Measurements from ENCODE around the gene ANKRD13D.

ANKRD13D gene

DNA sequence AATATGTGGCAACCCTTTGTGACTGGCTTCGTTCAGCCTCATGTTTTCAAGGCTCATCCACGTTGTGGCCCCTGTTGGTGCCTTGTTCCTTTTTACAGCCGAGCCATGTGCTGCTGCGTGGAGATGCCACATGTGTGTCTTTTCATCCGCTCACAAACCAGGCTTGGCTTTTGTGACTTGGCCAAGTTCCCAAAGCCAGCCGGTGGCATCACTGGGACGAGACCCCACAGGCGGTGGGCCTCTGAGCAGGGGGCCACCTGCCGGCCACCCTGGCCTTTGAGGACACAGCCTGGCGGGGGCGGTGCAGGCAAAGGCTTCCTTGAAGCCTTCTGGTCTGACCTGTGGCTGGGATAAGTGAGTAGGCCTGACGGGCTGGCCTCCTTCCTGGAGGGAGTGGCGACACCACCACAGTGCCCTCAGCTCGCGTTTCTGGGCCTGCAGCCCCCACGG is 12.3 kb upstream of the ANKRD13D start:
- Histone ChIP-seq H3K36me3 (ENCODE audit: control insufficient read depth in 2 of 2, insufficient read depth in 2 of 2, low read length in 2 of 2) (peaks cover 25 to 29% of the 10 kb centered on the region in 2 donors), H3K4me1 (ENCODE audit: control insufficient read depth, insufficient read depth, low read length) (peaks cover 72% of the 10 kb centered on the region), H3K9me3 (ENCODE audit: control insufficient read depth in 2 of 2, low read length in 2 of 2) (no peaks in the 10 kb centered on the region), H3K27ac (ENCODE audit: low read length) (peak overlapping the region; percentile 71), H3K27me3 (ENCODE audit: control insufficient read depth in 1 of 2, insufficient read depth in 2 of 2, low read length in 2 of 2) (no peaks in the 10 kb centered on the region), H3K4me3 (ENCODE audit: low read length in 2 of 2) (peak overlapping the region; percentile 31 to 65), H3K9ac (ENCODE audit: low read length in 2 of 2) (peak overlapping the region; percentile 60 to 64)

- Histone ChIP-seq H3K9me3 (ENCODE audit: control insufficient read depth in 2 of 2, low read length in 2 of 2) (no peaks in the 10 kb centered on the region), H3K36me3 (ENCODE audit: control insufficient read depth in 2 of 2, insufficient read depth in 2 of 2, low read length in 2 of 2) (peaks cover 31 to 32% of the 10 kb centered on the region in 2 donors), H3K27me3 (ENCODE audit: control insufficient read depth in 1 of 2, insufficient read depth in 2 of 2, low read length in 2 of 2) (no peaks in the 10 kb centered on the region), H3K9ac (ENCODE audit: low read length in 2 of 2) (peak overlapping the region; percentile 60 to 64), H3K4me3 (ENCODE audit: low read length in 2 of 2) (peak overlapping the region; percentile 46 to 65), H3K4me1 (ENCODE audit: control insufficient read depth, insufficient read depth, low read length) (peaks cover 66% of the 10 kb centered on the region), H3K27ac (ENCODE audit: low read length) (peak overlapping the region; percentile 71)
These were observed 11.7 kb upstream of the ANKRD13D start for GRCh38 chr11:67277231-67277961.

DNA sequence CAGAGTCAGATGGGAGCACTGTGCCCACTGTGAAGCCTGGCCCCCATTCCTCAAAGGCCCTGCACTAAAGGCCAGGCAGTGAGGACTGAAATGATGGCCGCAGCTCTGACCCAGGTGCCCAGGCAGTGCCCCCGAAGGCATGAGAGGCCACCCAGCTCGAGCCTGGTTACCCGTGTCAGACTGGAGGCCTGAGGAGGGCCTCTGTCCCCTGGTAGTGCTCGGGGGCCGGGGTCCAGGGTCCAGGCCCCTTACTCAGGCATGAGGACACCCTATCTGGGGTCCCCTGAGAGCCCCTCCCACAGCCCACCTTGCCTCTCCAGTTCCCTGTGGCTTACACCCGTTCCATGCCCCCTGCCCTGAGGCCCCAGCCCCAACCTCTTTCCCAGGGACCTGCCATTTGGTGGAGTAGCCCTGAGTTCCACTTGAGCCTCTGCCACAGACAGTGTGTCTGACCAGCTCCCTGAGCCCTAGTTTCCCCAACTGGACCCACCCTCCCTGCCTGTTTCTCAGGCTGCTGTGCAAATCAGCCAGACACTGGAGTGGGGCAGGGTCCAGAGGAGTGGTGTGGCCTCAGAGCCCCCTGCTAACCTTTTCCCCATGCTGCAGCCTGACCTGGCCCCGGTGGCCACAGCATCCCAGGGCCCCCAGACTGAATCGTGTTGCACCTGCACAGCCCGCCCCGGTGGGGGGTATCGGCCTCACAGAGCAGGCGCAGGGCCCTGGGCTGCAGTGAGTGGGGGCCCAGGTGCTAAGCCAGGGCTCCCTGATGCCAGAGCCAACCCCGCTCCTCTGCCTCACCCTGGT is 10.8 kb upstream of the ANKRD13D start:
- Histone ChIP-seq H3K9ac (ENCODE audit: low read length in 2 of 2) (peak overlapping the region; percentile 60 to 62), H3K27me3 (ENCODE audit: control insufficient read depth in 1 of 2, insufficient read depth in 2 of 2, low read length in 2 of 2) (no peaks in the 10 kb centered on the region), H3K4me3 (ENCODE audit: low read length in 2 of 2) (peak overlapping the region in 1 of 2 donors; percentile 65), H3K9me3 (ENCODE audit: control insufficient read depth in 2 of 2, low read length in 2 of 2) (no peaks in the 10 kb centered on the region), H3K4me1 (ENCODE audit: control insufficient read depth, insufficient read depth, low read length) (peaks cover 62% of the 10 kb centered on the region), H3K27ac (ENCODE audit: low read length) (peak overlapping the region; percentile 71), H3K36me3 (ENCODE audit: control insufficient read depth in 2 of 2, insufficient read depth in 2 of 2, low read length in 2 of 2) (peaks cover 40 to 41% of the 10 kb centered on the region in 2 donors)

DNA sequence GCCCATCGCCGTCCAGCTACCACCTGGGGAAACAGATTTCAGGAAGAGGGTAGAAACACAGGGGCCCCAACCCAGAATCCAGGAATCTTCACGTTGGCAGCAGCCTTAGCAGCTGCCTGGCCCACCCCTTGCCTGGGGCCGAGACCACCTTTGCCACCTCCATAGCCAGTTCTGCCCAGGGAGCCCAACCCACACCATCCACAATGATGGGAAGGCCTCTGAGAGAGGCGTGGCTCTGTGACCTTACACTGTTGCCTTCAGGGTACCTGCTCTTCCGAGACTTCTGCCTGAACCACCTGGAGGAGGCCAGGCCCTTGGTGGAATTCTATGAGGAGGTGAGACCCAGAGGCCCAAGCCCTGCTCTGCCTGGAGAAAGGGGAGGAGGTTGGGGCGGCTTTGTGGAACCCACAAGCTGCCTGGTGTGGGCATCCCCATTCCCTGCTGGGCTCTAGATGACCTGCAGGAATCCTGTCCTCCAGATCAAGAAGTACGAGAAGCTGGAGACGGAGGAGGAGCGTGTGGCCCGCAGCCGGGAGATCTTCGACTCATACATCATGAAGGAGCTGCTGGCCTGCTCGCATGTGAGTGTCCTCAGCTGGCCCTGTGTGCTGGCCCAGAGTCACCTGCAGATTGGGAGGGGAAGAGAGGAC is 10.0 kb upstream of the ANKRD13D start:
- Histone ChIP-seq H3K36me3 (ENCODE audit: control insufficient read depth in 2 of 2, insufficient read depth in 2 of 2, low read length in 2 of 2) (peaks cover 47 to 48% of the 10 kb centered on the region in 2 donors), H3K9ac (ENCODE audit: low read length in 2 of 2) (no peak overlapping the region), H3K27ac (ENCODE audit: low read length) (peak overlapping the region; percentile 71), H3K27me3 (ENCODE audit: control insufficient read depth in 1 of 2, insufficient read depth in 2 of 2, low read length in 2 of 2) (no peaks in the 10 kb centered on the region), H3K4me1 (ENCODE audit: control insufficient read depth, insufficient read depth, low read length) (peaks cover 57% of the 10 kb centered on the region), H3K4me3 (ENCODE audit: low read length in 2 of 2) (no peak overlapping the region), H3K9me3 (ENCODE audit: control insufficient read depth in 2 of 2, low read length in 2 of 2) (no peaks in the 10 kb centered on the region)

DNA sequence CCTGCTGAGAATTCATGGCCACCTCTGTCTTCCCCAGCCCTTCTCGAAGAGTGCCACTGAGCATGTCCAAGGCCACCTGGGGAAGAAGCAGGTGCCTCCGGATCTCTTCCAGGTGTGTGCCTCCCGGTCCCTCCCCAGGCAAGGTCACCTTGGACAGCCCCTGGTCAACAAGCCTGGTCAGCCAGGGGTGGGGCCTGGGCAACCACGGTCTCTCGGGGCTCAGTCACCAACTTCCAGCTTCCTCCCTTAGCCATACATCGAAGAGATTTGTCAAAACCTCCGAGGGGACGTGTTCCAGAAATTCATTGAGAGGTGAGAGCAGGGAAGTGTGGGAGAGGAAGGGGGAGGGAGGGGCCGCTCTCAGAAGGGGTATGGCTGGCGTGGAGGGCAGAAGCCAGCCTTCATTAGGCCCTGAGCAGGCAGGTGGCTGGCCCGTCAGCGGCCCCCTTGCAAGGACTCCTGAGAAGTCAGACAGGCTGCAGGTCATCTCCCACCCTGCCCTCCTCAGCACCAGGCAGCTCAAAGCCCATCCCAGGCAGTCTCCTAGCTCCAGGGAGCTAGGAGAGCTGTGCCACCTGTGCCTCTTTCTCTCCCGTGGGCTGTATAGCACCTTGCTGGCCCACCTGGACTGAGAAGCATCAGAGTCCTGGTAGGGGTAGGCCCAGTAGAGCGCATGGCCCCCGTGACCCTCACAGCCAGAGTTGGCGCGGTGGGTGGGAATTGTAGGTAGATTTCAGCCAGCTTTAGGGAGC is 9.3 kb upstream of the ANKRD13D start:
- H3K4me1 ChIP-seq (ENCODE audit: control insufficient read depth, insufficient read depth, low read length): peaks cover 51% of the 10 kb centered on the region
- no peaks in the 10 kb centered on the region for H3K27me3 ChIP-seq (ENCODE audit: control insufficient read depth in 1 of 2, insufficient read depth in 2 of 2, low read length in 2 of 2)
- no peak overlapping the region for H3K4me3 ChIP-seq (ENCODE audit: low read length in 2 of 2)
- H3K9ac ChIP-seq (ENCODE audit: low read length in 2 of 2): no peak overlapping the region
- no peak overlapping the region for H3K27ac ChIP-seq (ENCODE audit: low read length)
- H3K36me3 ChIP-seq (ENCODE audit: control insufficient read depth in 2 of 2, insufficient read depth in 2 of 2, low read length in 2 of 2): peaks cover 50 to 52% of the 10 kb centered on the region in 2 donors
- no peaks in the 10 kb centered on the region for H3K9me3 ChIP-seq (ENCODE audit: control insufficient read depth in 2 of 2, low read length in 2 of 2)

DNA sequence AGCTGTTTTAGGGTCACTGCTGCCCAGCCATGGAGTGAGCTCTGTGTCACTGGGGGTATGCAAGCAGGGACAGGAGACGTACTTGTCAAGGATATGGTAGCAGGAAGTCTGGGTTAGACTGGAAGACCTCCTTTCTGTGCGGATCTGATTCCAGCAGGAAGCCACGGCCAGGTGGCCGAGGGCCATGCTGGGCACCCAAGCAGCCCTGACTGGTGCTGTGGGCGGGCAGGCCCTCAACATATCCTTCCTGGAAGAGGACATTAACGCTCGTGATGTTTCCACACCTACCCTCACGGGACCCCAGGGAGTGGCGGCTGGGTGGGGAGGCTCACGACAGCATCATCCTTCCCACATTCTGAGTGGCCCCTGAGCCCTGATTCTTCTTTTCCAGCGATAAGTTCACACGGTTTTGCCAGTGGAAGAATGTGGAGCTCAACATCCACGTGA is 8.7 kb upstream of the ANKRD13D start:
- H3K27ac ChIP-seq (ENCODE audit: low read length): no peak overlapping the region
- H3K4me3 ChIP-seq (ENCODE audit: low read length in 2 of 2): no peak overlapping the region
- no peaks in the 10 kb centered on the region for H3K27me3 ChIP-seq (ENCODE audit: control insufficient read depth in 1 of 2, insufficient read depth in 2 of 2, low read length in 2 of 2)
- H3K4me1 ChIP-seq (ENCODE audit: control insufficient read depth, insufficient read depth, low read length): peaks cover 45% of the 10 kb centered on the region
- H3K9ac ChIP-seq (ENCODE audit: low read length in 2 of 2): no peak overlapping the region
- H3K36me3 ChIP-seq (ENCODE audit: control insufficient read depth in 2 of 2, insufficient read depth in 2 of 2, low read length in 2 of 2): peaks cover 55 to 56% of the 10 kb centered on the region in 2 donors
- H3K9me3 ChIP-seq (ENCODE audit: control insufficient read depth in 2 of 2, low read length in 2 of 2): no peaks in the 10 kb centered on the region

DNA sequence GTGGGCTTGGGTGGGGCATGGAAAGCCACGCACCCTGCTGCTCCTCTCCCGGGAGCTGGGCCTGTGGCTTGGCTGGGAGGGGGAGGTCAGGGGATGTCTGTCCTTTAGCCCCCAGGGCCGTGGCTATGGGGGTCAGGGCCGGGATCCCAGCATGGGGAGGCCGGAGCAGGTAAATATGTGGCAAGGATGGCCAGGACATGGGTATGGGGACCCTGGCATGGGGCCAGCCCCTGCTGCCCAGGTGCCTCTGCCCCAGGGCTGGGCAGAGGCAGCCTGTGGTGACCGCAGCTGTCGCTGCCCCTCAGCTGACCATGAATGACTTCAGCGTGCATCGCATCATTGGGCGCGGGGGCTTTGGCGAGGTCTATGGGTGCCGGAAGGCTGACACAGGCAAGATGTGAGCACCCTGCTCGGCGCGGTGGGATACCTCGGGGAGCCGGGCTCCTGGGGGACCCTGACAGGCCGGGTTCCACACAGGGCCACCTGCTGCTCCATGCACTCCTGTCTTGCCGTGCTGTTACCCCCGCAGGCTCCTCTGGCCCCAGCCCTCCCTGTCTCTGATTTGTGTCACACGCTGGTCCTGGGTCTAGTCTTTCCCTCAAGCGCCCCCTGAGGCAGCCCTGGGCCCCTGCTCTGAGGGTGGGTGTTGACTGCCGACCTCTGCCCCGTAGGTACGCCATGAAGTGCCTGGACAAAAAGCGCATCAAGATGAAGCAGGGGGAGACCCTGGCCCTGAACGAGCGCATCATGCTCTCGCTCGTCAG is 8.1 kb upstream of the ANKRD13D start:
- Histone ChIP-seq H3K27ac (ENCODE audit: low read length) (no peak overlapping the region), H3K27me3 (ENCODE audit: control insufficient read depth in 1 of 2, insufficient read depth in 2 of 2, low read length in 2 of 2) (no peaks in the 10 kb centered on the region), H3K4me3 (ENCODE audit: low read length in 2 of 2) (no peak overlapping the region), H3K9ac (ENCODE audit: low read length in 2 of 2) (no peak overlapping the region), H3K9me3 (ENCODE audit: control insufficient read depth in 2 of 2, low read length in 2 of 2) (no peaks in the 10 kb centered on the region), H3K36me3 (ENCODE audit: control insufficient read depth in 2 of 2, insufficient read depth in 2 of 2, low read length in 2 of 2) (peaks cover 55 to 60% of the 10 kb centered on the region in 2 donors), H3K4me1 (ENCODE audit: control insufficient read depth, insufficient read depth, low read length) (peaks cover 39% of the 10 kb centered on the region)

DNA sequence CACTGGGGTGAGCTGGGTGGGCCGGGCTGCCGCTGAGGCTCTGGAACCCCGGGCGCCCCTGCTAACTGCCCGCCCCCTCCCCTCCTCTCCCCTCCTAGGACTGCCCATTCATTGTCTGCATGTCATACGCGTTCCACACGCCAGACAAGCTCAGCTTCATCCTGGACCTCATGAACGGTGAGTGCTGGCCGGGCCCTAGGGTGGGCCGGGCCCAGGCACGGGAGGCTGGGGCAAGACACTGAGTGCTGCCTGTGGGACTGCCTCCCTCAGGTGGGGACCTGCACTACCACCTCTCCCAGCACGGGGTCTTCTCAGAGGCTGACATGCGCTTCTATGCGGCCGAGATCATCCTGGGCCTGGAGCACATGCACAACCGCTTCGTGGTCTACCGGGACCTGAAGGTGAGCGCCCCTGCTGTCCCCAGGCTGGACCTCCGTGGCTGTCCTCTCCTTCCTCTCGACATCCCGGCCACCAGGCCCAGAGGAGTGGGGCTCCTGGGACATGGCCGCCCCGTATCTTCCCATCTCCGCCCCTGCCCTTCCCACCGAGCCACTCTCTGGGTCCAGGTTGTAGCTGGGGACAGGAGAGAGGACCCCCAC is 7.5 kb upstream of the ANKRD13D start:
- Histone ChIP-seq H3K4me3 (ENCODE audit: low read length in 2 of 2) (no peak overlapping the region), H3K27me3 (ENCODE audit: control insufficient read depth in 1 of 2, insufficient read depth in 2 of 2, low read length in 2 of 2) (no peaks in the 10 kb centered on the region), H3K36me3 (ENCODE audit: control insufficient read depth in 2 of 2, insufficient read depth in 2 of 2, low read length in 2 of 2) (peaks cover 55 to 60% of the 10 kb centered on the region in 2 donors), H3K4me1 (ENCODE audit: control insufficient read depth, insufficient read depth, low read length) (peaks cover 38% of the 10 kb centered on the region), H3K27ac (ENCODE audit: low read length) (no peak overlapping the region), H3K9ac (ENCODE audit: low read length in 2 of 2) (no peak overlapping the region), H3K9me3 (ENCODE audit: control insufficient read depth in 2 of 2, low read length in 2 of 2) (no peaks in the 10 kb centered on the region)

DNA sequence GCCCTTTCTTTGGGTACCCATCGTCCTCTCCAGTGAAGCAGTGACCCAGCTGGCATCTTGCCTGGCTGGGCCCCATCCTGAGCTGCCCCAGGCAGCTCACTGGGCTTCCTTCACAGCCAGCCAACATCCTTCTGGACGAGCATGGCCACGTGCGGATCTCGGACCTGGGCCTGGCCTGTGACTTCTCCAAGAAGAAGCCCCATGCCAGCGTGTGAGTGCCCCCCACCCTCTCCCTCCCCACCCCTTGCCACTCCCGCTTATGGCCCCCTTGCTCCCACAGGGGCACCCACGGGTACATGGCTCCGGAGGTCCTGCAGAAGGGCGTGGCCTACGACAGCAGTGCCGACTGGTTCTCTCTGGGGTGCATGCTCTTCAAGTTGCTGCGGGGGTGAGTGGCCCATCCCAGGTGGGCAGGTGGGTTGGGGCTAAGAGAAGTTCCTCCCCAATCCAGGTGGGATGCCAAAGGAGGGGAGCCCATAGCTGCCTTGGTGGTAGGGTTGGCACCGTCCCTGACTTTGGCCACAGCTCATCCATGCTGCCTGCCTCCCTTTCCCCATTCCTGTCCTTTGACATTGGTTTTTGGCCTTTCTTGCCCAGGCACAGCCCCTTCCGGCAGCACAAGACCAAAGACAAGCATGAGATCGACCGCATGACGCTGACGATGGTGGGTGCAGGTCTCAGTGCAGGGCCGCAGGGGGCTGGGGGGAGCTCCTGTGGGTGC is 6.8 kb upstream of the ANKRD13D start:
- Histone ChIP-seq H3K4me3 (ENCODE audit: low read length in 2 of 2) (no peak overlapping the region), H3K4me1 (ENCODE audit: control insufficient read depth, insufficient read depth, low read length) (peaks cover 38% of the 10 kb centered on the region), H3K9me3 (ENCODE audit: control insufficient read depth in 2 of 2, low read length in 2 of 2) (no peaks in the 10 kb centered on the region), H3K9ac (ENCODE audit: low read length in 2 of 2) (no peak overlapping the region), H3K36me3 (ENCODE audit: control insufficient read depth in 2 of 2, insufficient read depth in 2 of 2, low read length in 2 of 2) (peaks cover 55 to 60% of the 10 kb centered on the region in 2 donors), H3K27me3 (ENCODE audit: control insufficient read depth in 1 of 2, insufficient read depth in 2 of 2, low read length in 2 of 2) (no peaks in the 10 kb centered on the region), H3K27ac (ENCODE audit: low read length) (no peak overlapping the region)
